Neuronal stem cell (in vitro differentiated cells): ENCODE results near the gene HLA-F.

Experiments
- DNase-seq: peaks from one replicate; pipeline ENCODE4 v3.0.0-alpha.2; 2013; ENCODE audit warnings: low spot score
- H2AFZ ChIP-seq: one replicate; pipeline ENCODE4 v1.6.1; 2013; ENCODE audit warnings: mild to moderate bottlenecking, low read length, inconsistent platforms
- H2AK5ac ChIP-seq: 2 replicates; pipeline ENCODE4 v1.6.1; 2013; ENCODE audit warnings: low read depth, mild to moderate bottlenecking, inconsistent platforms, low read length, moderate library complexity, mixed read lengths
- H2BK120ac ChIP-seq: 2 replicates; pipeline ENCODE4 v1.6.1; 2013; ENCODE audit warnings: low read depth, mild to moderate bottlenecking, inconsistent platforms, low read length, moderate library complexity, mixed read lengths
- H2BK12ac ChIP-seq: one replicate; pipeline ENCODE4 v1.6.1; 2013; ENCODE audit warnings: low read length, inconsistent platforms
- H2BK15ac ChIP-seq: 2 replicates; pipeline ENCODE4 v1.6.1; 2013; ENCODE audit warnings: mild to moderate bottlenecking, low read length, inconsistent platforms, mixed read lengths
- H2BK5ac ChIP-seq: one replicate; pipeline ENCODE4 v1.6.1; 2013; ENCODE audit warnings: inconsistent platforms, mild to moderate bottlenecking, low read length, moderate library complexity
- H3K14ac ChIP-seq: one replicate; pipeline ENCODE4 v1.6.1; 2013; ENCODE audit warnings: low read length, inconsistent platforms
- H3K18ac ChIP-seq: 2 replicates; pipeline ENCODE4 v1.6.1; 2013; ENCODE audit warnings: low read length, inconsistent platforms
- H3K23ac ChIP-seq: 2 replicates; pipeline ENCODE4 v1.6.1; 2013; ENCODE audit warnings: low read depth, mild to moderate bottlenecking, mixed read lengths, low read length, inconsistent platforms; ENCODE audit not compliant: poor library complexity
- H3K27ac ChIP-seq: replicated peaks from 3 replicates; pipeline ENCODE4 v1.5.1; 2013; ENCODE audit warnings: low read length, inconsistent platforms
- H3K27me3 ChIP-seq, 3 experiments: 2 replicates each; pipeline ENCODE4 v1.6.1; 2013; ENCODE audit warnings: low read length in 3 of 3, mild to moderate bottlenecking in 2 of 3, inconsistent platforms in 1 of 3, low read depth in 1 of 3, mixed read lengths in 1 of 3, moderate library complexity in 1 of 3; ENCODE audit not compliant: control insufficient read depth in 3 of 3, insufficient read depth in 3 of 3
- H3K36me3 ChIP-seq, 2 donors: replicated peaks in 1 of 2; 2 replicates each; pipeline ENCODE4 v1.6.1; 2013; ENCODE audit warnings: low read length in 2 of 2; ENCODE audit not compliant: control insufficient read depth in 2 of 2, insufficient read depth in 2 of 2
- H3K4ac ChIP-seq: 2 replicates; pipeline ENCODE4 v1.6.1; 2013; ENCODE audit warnings: inconsistent platforms, mild to moderate bottlenecking, low read length, moderate library complexity
- H3K4me1 ChIP-seq, 2 donors: 1 replicate in 1 of 2; 2 replicates in 1 of 2; pipeline ENCODE4 v1.6.1; 2013; ENCODE audit warnings: low read length in 2 of 2, low read depth in 1 of 2; ENCODE audit not compliant: control insufficient read depth in 2 of 2, insufficient read depth in 1 of 2
- H3K4me2 ChIP-seq: one replicate; pipeline ENCODE4 v1.6.1; 2013; ENCODE audit warnings: mild to moderate bottlenecking, low read length, inconsistent platforms; ENCODE audit not compliant: insufficient read depth, poor library complexity, severe bottlenecking
- H3K4me3 ChIP-seq, 2 donors: 2 replicates each; pipeline ENCODE4 v1.5.1; 2013; ENCODE audit warnings: low read length in 2 of 2, mild to moderate bottlenecking in 2 of 2, inconsistent platforms in 1 of 2, moderate library complexity in 1 of 2
- H3K79me1 ChIP-seq: one replicate; pipeline ENCODE4 v1.6.1; 2013; ENCODE audit warnings: low read depth, mild to moderate bottlenecking, inconsistent platforms, low read length, moderate library complexity
- H3K9ac ChIP-seq: one replicate; pipeline ENCODE4 v1.6.1; 2013; ENCODE audit warnings: mild to moderate bottlenecking, low read depth, low read length, inconsistent platforms; ENCODE audit not compliant: poor library complexity
- H3K9me3 ChIP-seq, 2 donors: replicated peaks in 1 of 2; 2 replicates each; pipeline versions ENCODE3 to v1.6.1; 2013; ENCODE audit warnings: low read length in 2 of 2, mild to moderate bottlenecking in 2 of 2, inconsistent platforms in 1 of 2, low read depth in 1 of 2, mixed read lengths in 1 of 2, moderate library complexity in 1 of 2; ENCODE audit not compliant: control insufficient read depth in 2 of 2, insufficient read depth in 1 of 2
- H4K8ac ChIP-seq: one replicate; pipeline ENCODE4 v1.6.1; 2013; ENCODE audit warnings: low read depth, mild to moderate bottlenecking, inconsistent platforms, low read length, moderate library complexity
- H4K91ac ChIP-seq: one replicate; pipeline ENCODE4 v1.6.1; 2013; ENCODE audit warnings: low read length, low read depth, mild to moderate bottlenecking, inconsistent platforms; ENCODE audit not compliant: poor library complexity
- WGBS, 2 donors: extraction: QIAGEN DNeasy Blood & Tissue Kit; methylation state at CpG; one replicate each; pipeline ENCODE4 v1.1.7; 2013; ENCODE audit warnings: missing lambda C conversion rate in 2 of 2, mixed read lengths in 1 of 2; ENCODE audit not compliant: insufficient read length in 2 of 2, insufficient replicate concordance in 1 of 2; ENCODE audit errors: extremely low coverage in 2 of 2; 5-methylcytosine and 5-hydroxymethylcytosine counted together

The HLA-F gene

DNA sequence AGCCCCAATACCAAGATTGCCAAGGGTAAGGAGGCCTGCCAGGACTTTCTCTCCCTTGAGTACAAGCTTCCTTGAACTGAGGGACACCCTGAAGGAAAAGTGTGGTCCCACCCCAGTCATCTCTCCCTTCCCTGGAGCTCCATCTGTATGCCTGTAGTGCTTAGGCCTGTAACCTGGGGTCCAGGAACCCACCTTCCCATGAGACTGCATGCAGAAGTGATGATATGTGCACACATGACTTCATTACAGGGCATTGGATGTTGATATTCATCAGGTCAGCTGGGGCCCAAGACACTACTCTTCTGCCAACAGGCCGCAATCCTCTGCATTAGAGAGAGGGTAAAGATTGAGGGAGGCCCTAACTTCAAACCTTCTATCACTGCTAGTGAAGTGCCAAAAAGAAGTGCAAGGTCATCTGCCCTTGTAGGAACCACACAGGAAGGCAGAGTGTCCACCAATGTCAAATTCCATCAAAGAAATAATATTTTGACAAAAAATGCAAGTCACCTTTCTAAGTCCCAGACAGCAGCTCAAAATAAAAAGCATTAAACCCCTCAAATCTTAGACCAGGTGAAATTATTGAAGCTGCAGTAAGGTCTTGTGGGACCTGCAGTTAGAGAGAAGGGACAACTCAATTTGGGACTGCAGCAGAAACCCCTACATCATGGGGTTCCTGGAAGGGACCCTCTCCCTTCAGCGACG lies 5.1 kb downstream of the HLA-F start:
- no peak overlapping the region for H2AK5ac ChIP-seq

GRCh38 chr6:29728875-29729270 lies 5.6 kb downstream of the HLA-F start:
- H3K4me1 ChIP-seq = peaks cover 0 to 3% of the 10 kb centered on the region in 2 donors
- peaks cover 2 to 5% of the 10 kb centered on the region in 2 donors for H3K9me3 ChIP-seq
- H3K23ac ChIP-seq = no peak overlapping the region
- H3K9ac ChIP-seq = no peak overlapping the region
- DNase-seq = no peak
- H2BK120ac ChIP-seq = no peak overlapping the region
- H3K4ac ChIP-seq = no peak overlapping the region
- H3K27me3 ChIP-seq = peaks cover 4 to 37% (median 24%) of the 10 kb centered on the region in 3 experiments
- H4K8ac ChIP-seq = no peak overlapping the region
- no peak overlapping the region for H3K14ac ChIP-seq
- no peak overlapping the region for H2BK12ac ChIP-seq
- no peak overlapping the region for H3K18ac ChIP-seq
- H2BK5ac ChIP-seq = no peak overlapping the region
- H3K36me3 ChIP-seq = no peaks in the 10 kb centered on the region
- H3K4me2 ChIP-seq = no peak overlapping the region
- H3K79me1 ChIP-seq = peaks cover 5% of the 10 kb centered on the region
- no peak overlapping the region for H2BK15ac ChIP-seq
- H2AK5ac ChIP-seq = no peak overlapping the region
- H3K27ac ChIP-seq = no peak overlapping the region
- H3K4me3 ChIP-seq = no peak overlapping the region
- H2AFZ ChIP-seq = no peak overlapping the region
- H4K91ac ChIP-seq = no peak overlapping the region

More for the DNA sequence above, 5.1 kb downstream of the HLA-F start:
- H2BK12ac ChIP-seq = no peak overlapping the region
- H2BK120ac ChIP-seq = no peak overlapping the region
- H3K9ac ChIP-seq = no peak overlapping the region
- H3K23ac ChIP-seq = no peak overlapping the region
- peaks cover 2 to 5% of the 10 kb centered on the region in 2 donors for H3K9me3 ChIP-seq
- H3K4me2 ChIP-seq = no peak overlapping the region
- no peak overlapping the region for H3K4ac ChIP-seq
- H3K36me3 ChIP-seq = no peaks in the 10 kb centered on the region
- no peak overlapping the region for H3K18ac ChIP-seq
- peaks cover 5% of the 10 kb centered on the region for H3K79me1 ChIP-seq
- H3K27ac ChIP-seq = no peak overlapping the region
- no peak overlapping the region for H4K8ac ChIP-seq
- H3K4me3 ChIP-seq = no peak overlapping the region
- H2BK15ac ChIP-seq = no peak overlapping the region
- no peak overlapping the region for H4K91ac ChIP-seq
- peaks cover 0 to 5% of the 10 kb centered on the region in 2 donors for H3K4me1 ChIP-seq
- H2BK5ac ChIP-seq = no peak overlapping the region
- no peak for DNase-seq
- H3K27me3 ChIP-seq = peaks cover 8 to 42% (median 29%) of the 10 kb centered on the region in 3 experiments
- WGBS, 2 donors = no CpG with 5 or more reads among the region's 3 CpGs
- H3K14ac ChIP-seq = no peak overlapping the region
- H2AFZ ChIP-seq = no peak overlapping the region

- Histone ChIP-seq H3K4me2 (no peak overlapping the region), H4K91ac (no peak overlapping the region), H3K4ac (no peak overlapping the region), H3K27me3 (peaks cover 0 to 34% (median 14%) of the 10 kb centered on the region in 3 experiments), H2BK120ac (no peak overlapping the region), H3K9me3 (peaks cover 0 to 3% of the 10 kb centered on the region in 2 donors), H3K23ac (no peak overlapping the region), H4K8ac (no peak overlapping the region), H2AK5ac (no peak overlapping the region), H3K9ac (no peak overlapping the region), H2BK5ac (no peak overlapping the region), H2AFZ (no peak overlapping the region), H3K36me3 (no peaks in the 10 kb centered on the region), H2BK12ac (no peak overlapping the region), H3K79me1 (peaks cover 2% of the 10 kb centered on the region), H3K18ac (no peak overlapping the region), H3K27ac (no peak overlapping the region), H3K4me1 (no peaks in the 10 kb centered on the region), H2BK15ac (no peak overlapping the region), H3K4me3 (no peak overlapping the region), H3K14ac (no peak overlapping the region)
- no peak for DNase-seq
- no CpG with 5 or more reads among the region's 6 CpGs for WGBS, 2 donors
These were observed 6.6 kb downstream of the HLA-F start for GRCh38 chr6:29729774-29730328.

- no peaks in the 10 kb centered on the region for H3K36me3 ChIP-seq
- peaks cover 0 to 3% of the 10 kb centered on the region in 2 donors for H3K9me3 ChIP-seq
- no peak overlapping the region for H2BK15ac ChIP-seq
- H2BK5ac ChIP-seq = no peak overlapping the region
- no peak overlapping the region for H4K8ac ChIP-seq
- no peak overlapping the region for H2AFZ ChIP-seq
- no peak overlapping the region for H2BK12ac ChIP-seq
- no CpG with 5 or more reads among the region's 7 CpGs for WGBS, 2 donors
- no peak overlapping the region for H2BK120ac ChIP-seq
- H3K4ac ChIP-seq = no peak overlapping the region
- no peak overlapping the region for H2AK5ac ChIP-seq
- H3K27me3 ChIP-seq = peaks cover 0 to 26% (median 6%) of the 10 kb centered on the region in 3 experiments
- H4K91ac ChIP-seq = no peak overlapping the region
- H3K9ac ChIP-seq = no peak overlapping the region
- no peak overlapping the region for H3K4me2 ChIP-seq
- no peak overlapping the region for H3K4me3 ChIP-seq
- H3K14ac ChIP-seq = no peak overlapping the region
- no peak overlapping the region for H3K18ac ChIP-seq
- no peak overlapping the region for H3K23ac ChIP-seq
- no peak overlapping the region for H3K27ac ChIP-seq
- peaks cover 2% of the 10 kb centered on the region for H3K79me1 ChIP-seq
- H3K4me1 ChIP-seq = no peaks in the 10 kb centered on the region
- no peak for DNase-seq
These were observed 7.4 kb downstream of the HLA-F start for GRCh38 chr6:29730575-29731126.
